SH-SY5Y (cell line): ENCODE measurements around the gene ETV3.

Source experiments
- GATA2 ChIP-seq: IDR thresholded peaks from 2 replicates; pipeline ENCODE4 v1.6.1; 2011; ENCODE audit warnings: mild to moderate bottlenecking, low read depth, low read length
- GATA3 ChIP-seq: IDR thresholded peaks from 2 replicates; pipeline ENCODE4 v1.6.1; 2011; ENCODE audit warnings: low read depth, mild to moderate bottlenecking, low read length, moderate library complexity

DNA sequence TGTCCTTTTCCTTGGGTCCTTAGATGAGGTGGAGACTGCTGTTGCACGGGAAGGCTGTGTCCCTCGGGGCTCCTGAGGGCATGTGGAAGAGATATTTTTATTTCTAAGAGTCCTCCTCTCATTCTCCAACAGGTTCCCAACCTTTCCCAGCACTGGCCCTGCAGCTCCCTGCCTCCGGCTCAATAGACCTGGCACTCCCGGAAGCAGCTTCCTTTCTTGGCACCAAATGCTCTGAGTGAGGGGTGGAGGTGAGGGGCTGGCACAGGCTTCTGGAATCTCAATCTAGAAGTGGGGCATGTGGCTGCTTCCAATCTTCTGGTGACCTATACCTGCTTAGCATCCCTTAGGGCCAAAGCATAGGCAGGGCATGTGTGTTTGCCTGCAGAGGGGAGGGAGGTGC lies 43.1 kb downstream of the ETV3 start:
- TF ChIP-seq GATA2 (no peak), GATA3 (no peak)
